K562 (cell line): ENCODE measurements around the gene CXXC1.

Source experiments
- GABPA ChIP-seq: fragments of 200-800 bp; sonication (Bioruptor generic); conservative IDR thresholded peaks from 2 replicates; pipeline ENCODE4 v1.6.1; 2016; ENCODE audit warnings: low read depth, missing genetic modification characterization, missing compliant biosample characterization
- KAT2B ChIP-seq: IDR thresholded peaks from one replicate; pipeline ENCODE4 v1.6.1; 2012; ENCODE audit warnings: low read depth, mild to moderate bottlenecking, control low read depth, inconsistent platforms, low read length, moderate library complexity
- SP1 ChIP-seq: sonication (generic); formaldehyde crosslinking; IDR thresholded peaks from 2 replicates; pipeline ENCODE4 v1.8.1; 2022; ENCODE audit warnings: mild to moderate bottlenecking, missing genetic modification reagents
- YY1 ChIP-seq, 3 experiments: IDR thresholded peaks; 2 replicates each; pipeline ENCODE4 v1.6.1; 2011; ENCODE audit warnings: low read length in 2 of 3, mild to moderate bottlenecking in 2 of 3, moderate library complexity in 2 of 3, borderline replicate concordance in 1 of 3, control low read depth in 1 of 3, low read depth in 1 of 3; ENCODE audit not compliant: insufficient read depth in 3 of 3, insufficient replicate concordance in 2 of 3, control insufficient read depth in 1 of 3, insufficient read length in 1 of 3; ENCODE audit errors: extremely low read depth in 1 of 3

- TF ChIP-seq KAT2B (no peak), SP1 (CRISPR knock-in tag) (no peak), YY1 (IDR thresholded peaks at IDR 0.05; ENCODE audit: borderline replicate concordance in 1 of 3, control insufficient read depth in 1 of 3, extremely low read depth in 1 of 3, insufficient read depth in 3 of 3, insufficient read length in 1 of 3, insufficient replicate concordance in 2 of 3, low read depth in 1 of 3, low read length in 2 of 3) (no peak), GABPA (no peak)
Observed at GRCh38 chr18:50320719-50321118, 33.2 kb upstream of the CXXC1 start.
